ENCODE data around the gene TBC1D22A.

The TBC1D22A gene

DNA sequence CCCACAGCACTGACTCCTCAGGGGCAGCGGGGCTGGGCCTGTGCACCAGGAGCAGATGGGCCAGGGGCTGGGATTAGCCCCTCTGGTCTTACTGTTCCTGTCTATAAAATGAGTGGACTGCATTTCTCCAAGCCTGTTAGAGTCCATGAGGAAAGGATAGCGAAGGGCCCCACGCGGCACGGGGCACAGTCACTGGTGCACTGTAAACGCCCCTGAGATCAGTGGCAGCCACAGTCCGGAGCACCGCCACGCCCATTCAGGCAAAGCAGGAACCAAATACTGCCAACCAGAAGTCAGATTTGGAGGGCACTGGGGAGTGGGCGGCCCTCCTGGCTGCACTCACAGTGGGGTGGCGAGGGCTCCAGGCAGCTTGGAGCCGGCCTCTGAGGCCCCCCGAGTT, 387.5 kb downstream of the TBC1D22A start:
- no peaks in the 10 kb centered on the region for H3K9me3 ChIP-seq (replicated peaks; ENCODE audit: insufficient read depth, low read length)
- H4K20me1 ChIP-seq (ENCODE audit: insufficient read depth, low read length) = no peaks in the 10 kb centered on the region
- H3K9ac ChIP-seq (ENCODE audit: low read length) = no peak overlapping the region
- H3K4me1 ChIP-seq (ENCODE audit: low read length) = no peaks in the 10 kb centered on the region
- no peak for DNase-seq
- no peaks in the 10 kb centered on the region for H3K9me2 ChIP-seq (replicated peaks; ENCODE audit: insufficient read depth, low read length)
- no peaks in the 10 kb centered on the region for H3K36me3 ChIP-seq (replicated peaks; ENCODE audit: insufficient read depth, low read length)
- TF ChIP-seq, protein P1, sequence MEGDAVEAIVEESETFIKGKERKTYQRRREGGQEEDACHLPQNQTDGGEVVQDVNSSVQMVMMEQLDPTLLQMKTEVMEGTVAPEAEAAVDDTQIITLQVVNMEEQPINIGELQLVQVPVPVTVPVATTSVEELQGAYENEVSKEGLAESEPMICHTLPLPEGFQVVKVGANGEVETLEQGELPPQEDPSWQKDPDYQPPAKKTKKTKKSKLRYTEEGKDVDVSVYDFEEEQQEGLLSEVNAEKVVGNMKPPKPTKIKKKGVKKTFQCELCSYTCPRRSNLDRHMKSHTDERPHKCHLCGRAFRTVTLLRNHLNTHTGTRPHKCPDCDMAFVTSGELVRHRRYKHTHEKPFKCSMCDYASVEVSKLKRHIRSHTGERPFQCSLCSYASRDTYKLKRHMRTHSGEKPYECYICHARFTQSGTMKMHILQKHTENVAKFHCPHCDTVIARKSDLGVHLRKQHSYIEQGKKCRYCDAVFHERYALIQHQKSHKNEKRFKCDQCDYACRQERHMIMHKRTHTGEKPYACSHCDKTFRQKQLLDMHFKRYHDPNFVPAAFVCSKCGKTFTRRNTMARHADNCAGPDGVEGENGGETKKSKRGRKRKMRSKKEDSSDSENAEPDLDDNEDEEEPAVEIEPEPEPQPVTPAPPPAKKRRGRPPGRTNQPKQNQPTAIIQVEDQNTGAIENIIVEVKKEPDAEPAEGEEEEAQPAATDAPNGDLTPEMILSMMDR (IDR thresholded peaks at IDR 0.05; ENCODE audit: low read length) = no peak
- TF ChIP-seq EZH2 (optimal IDR thresholded peaks at IDR 0.05; ENCODE audit: low read depth, low read length) = no peak
- TF ChIP-seq EZH2phosphoT487 (IDR thresholded peaks at IDR 0.05; ENCODE audit: low read length) = no peak
- H3K4me3 ChIP-seq (ENCODE audit: low read length) = no peak overlapping the region
- no peak overlapping the region for H2AFZ ChIP-seq (ENCODE audit: low read length)
- no peak overlapping the region for H3K4me2 ChIP-seq (ENCODE audit: low read depth, low read length)
- H3K27me3 ChIP-seq (replicated peaks; ENCODE audit: insufficient read depth, low read length) = no peaks in the 10 kb centered on the region
- H3F3A ChIP-seq (ENCODE audit: insufficient read depth, low read length) = no peaks in the 10 kb centered on the region
- no peaks in the 10 kb centered on the region for H3K79me2 ChIP-seq (ENCODE audit: low read length)
- no peak overlapping the region for H3K27ac ChIP-seq (ENCODE audit: low read length)

DNA sequence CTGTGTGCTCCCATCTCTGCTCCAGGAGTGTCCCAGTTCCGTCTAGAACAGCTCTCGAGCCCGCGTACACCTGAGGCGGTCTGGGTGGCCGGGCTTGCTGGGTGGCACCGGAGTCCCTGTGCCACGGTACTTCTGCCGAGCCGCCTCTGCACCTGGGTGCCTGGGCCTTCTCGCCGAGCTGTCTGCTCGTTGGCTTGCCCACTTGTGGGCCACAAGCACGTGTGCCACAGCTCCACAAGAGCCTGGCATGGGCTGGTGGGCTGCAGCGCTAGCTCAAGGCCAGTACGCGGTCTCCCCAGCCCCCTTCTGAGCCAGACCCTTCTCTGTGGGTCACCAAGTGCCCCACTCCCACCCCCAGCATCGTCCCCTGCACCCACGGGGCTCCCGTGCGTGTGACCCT, 388.0 kb downstream of the TBC1D22A start:
- no peaks in the 10 kb centered on the region for H3K4me1 ChIP-seq (ENCODE audit: low read length)
- no peaks in the 10 kb centered on the region for H3K27me3 ChIP-seq (replicated peaks; ENCODE audit: insufficient read depth, low read length)
- H3K4me2 ChIP-seq (ENCODE audit: low read depth, low read length) = no peak overlapping the region
- H3K27ac ChIP-seq (ENCODE audit: low read length) = no peak overlapping the region
- no peaks in the 10 kb centered on the region for H4K20me1 ChIP-seq (ENCODE audit: insufficient read depth, low read length)
- no peak overlapping the region for H3K4me3 ChIP-seq (ENCODE audit: low read length)
- no peak overlapping the region for H2AFZ ChIP-seq (ENCODE audit: low read length)
- no peaks in the 10 kb centered on the region for H3K79me2 ChIP-seq (ENCODE audit: low read length)
- TF ChIP-seq EZH2 (optimal IDR thresholded peaks at IDR 0.05; ENCODE audit: low read depth, low read length) = no peak
- TF ChIP-seq, protein P1 (IDR thresholded peaks at IDR 0.05; ENCODE audit: low read length) = no peak
- TF ChIP-seq EZH2phosphoT487 (IDR thresholded peaks at IDR 0.05; ENCODE audit: low read length) = no peak
- DNase-seq = no peak
- no peaks in the 10 kb centered on the region for H3F3A ChIP-seq (ENCODE audit: insufficient read depth, low read length)
- no peaks in the 10 kb centered on the region for H3K36me3 ChIP-seq (replicated peaks; ENCODE audit: insufficient read depth, low read length)
- H3K9me2 ChIP-seq (replicated peaks; ENCODE audit: insufficient read depth, low read length) = no peaks in the 10 kb centered on the region
- H3K9me3 ChIP-seq (replicated peaks; ENCODE audit: insufficient read depth, low read length) = no peaks in the 10 kb centered on the region
- no peak overlapping the region for H3K9ac ChIP-seq (ENCODE audit: low read length)

GRCh38 chr22:47151064-47151463, 388.6 kb downstream of the TBC1D22A start:
- Histone ChIP-seq H4K20me1 (ENCODE audit: insufficient read depth, low read length) (no peaks in the 10 kb centered on the region), H3K27ac (ENCODE audit: low read length) (no peak overlapping the region), H3K4me1 (ENCODE audit: low read length) (no peaks in the 10 kb centered on the region), H3F3A (ENCODE audit: insufficient read depth, low read length) (no peaks in the 10 kb centered on the region), H3K9ac (ENCODE audit: low read length) (no peak overlapping the region), H3K9me3 (replicated peaks; ENCODE audit: insufficient read depth, low read length) (no peaks in the 10 kb centered on the region), H2AFZ (ENCODE audit: low read length) (no peak overlapping the region), H3K4me2 (ENCODE audit: low read depth, low read length) (no peak overlapping the region), H3K9me2 (replicated peaks; ENCODE audit: insufficient read depth, low read length) (no peaks in the 10 kb centered on the region), H3K4me3 (ENCODE audit: low read length) (no peak overlapping the region), H3K79me2 (ENCODE audit: low read length) (no peaks in the 10 kb centered on the region), H3K36me3 (replicated peaks; ENCODE audit: insufficient read depth, low read length) (no peaks in the 10 kb centered on the region), H3K27me3 (replicated peaks; ENCODE audit: insufficient read depth, low read length) (no peaks in the 10 kb centered on the region)
- no peak for DNase-seq
- TF ChIP-seq EZH2 (optimal IDR thresholded peaks at IDR 0.05; ENCODE audit: low read depth, low read length) (no peak), EZH2phosphoT487 (IDR thresholded peaks at IDR 0.05; ENCODE audit: low read length) (no peak)
- TF ChIP-seq, protein P1 (IDR thresholded peaks at IDR 0.05; ENCODE audit: low read length) = no peak
